Measurements from ENCODE around the gene KPNA3.

The KPNA3 gene

GRCh38 chr13:49802426-49802825 is 9.9 kb upstream of the KPNA3 start:
- no peak for DNase-seq
- intact Hi-C loops (cut with DNase I; ENCODE audit: low total_unique reads): no loop called here
- no peaks in the 10 kb centered on the region for H3K4me1 ChIP-seq
- H3K27me3 ChIP-seq: peaks cover 0 to 8% of the 10 kb centered on the region in 2 donors
- H3K4me3 ChIP-seq: no peak overlapping the region
- no peaks in the 10 kb centered on the region for H3K36me3 ChIP-seq
- TF ChIP-seq, protein P1, sequence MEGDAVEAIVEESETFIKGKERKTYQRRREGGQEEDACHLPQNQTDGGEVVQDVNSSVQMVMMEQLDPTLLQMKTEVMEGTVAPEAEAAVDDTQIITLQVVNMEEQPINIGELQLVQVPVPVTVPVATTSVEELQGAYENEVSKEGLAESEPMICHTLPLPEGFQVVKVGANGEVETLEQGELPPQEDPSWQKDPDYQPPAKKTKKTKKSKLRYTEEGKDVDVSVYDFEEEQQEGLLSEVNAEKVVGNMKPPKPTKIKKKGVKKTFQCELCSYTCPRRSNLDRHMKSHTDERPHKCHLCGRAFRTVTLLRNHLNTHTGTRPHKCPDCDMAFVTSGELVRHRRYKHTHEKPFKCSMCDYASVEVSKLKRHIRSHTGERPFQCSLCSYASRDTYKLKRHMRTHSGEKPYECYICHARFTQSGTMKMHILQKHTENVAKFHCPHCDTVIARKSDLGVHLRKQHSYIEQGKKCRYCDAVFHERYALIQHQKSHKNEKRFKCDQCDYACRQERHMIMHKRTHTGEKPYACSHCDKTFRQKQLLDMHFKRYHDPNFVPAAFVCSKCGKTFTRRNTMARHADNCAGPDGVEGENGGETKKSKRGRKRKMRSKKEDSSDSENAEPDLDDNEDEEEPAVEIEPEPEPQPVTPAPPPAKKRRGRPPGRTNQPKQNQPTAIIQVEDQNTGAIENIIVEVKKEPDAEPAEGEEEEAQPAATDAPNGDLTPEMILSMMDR (IDR thresholded peaks at IDR 0.05): no peak
- H3K27ac ChIP-seq: no peak overlapping the region
- no peaks in the 10 kb centered on the region for H3K9me3 ChIP-seq

DNA sequence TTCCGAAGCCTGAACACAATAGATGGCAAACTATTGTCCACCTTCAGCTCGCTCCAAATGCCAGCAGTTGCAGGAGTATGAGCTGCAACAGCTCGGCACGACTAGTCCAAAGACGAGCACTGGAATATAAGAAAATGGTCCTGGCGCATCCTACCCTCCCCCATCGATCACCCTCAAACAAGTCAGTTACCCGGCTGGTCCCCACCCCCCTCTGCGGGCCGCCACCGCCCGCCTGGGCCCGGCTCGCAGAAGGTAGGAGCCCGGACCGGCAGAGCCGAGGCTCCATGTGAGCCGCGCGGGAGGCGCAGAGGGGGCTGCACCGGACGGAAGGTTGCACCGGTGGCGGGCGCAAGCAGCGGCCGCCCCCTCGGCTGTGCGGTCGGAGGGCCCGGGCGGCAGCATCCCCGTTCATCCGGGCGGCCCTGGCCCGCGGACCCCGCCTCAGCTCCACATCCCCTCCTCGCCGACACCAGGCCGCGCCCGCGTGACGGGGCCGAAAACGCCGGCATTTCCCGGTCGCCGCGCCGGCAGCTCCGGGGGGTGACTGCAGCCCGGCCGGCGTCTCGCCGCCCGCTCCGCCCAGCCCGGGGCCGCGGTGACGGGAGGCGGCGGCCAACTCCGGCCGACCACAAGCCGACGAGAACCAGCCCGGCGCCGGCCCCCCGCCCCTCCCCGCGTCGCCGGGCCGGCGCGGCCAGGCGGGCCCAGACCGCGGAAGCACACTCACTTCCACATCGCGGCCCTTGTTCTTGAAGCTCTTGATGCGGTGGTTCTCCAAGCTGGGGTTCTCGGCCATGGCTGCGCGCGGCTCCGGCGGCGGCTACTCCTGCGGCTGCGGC is 552 bp downstream of the KPNA3 start:
- peaks cover 0 to 5% of the 10 kb centered on the region in 2 donors for H3K27me3 ChIP-seq
- peaks cover 0 to 32% (median 15%) of the 10 kb centered on the region in 4 donors for H3K4me1 ChIP-seq
- H3K4me3 ChIP-seq: peak overlapping the region; percentile 65 to 89
- TF ChIP-seq, protein P1 (IDR thresholded peaks at IDR 0.05): no peak
- H3K9me3 ChIP-seq: no peaks in the 10 kb centered on the region
- intact Hi-C loops (cut with DNase I; ENCODE audit: low total_unique reads): loop anchor here (5.0 to 10.0 kb wide), 3 partner anchors 100 to 333 kb away; partner anchors contain the start of genes EBPL and SPRYD7
- peak; percentile 31 to 71 for DNase-seq
- no peaks in the 10 kb centered on the region for H3K36me3 ChIP-seq
- H3K27ac ChIP-seq: peak overlapping the region; percentile 80 to 89

- intact Hi-C loops (cut with DNase I; ENCODE audit: low total_unique reads): loop anchor here (5.0 to 10.0 kb wide), 3 partner anchors 99 to 333 kb away; partner anchors contain the start of genes EBPL and SPRYD7
- no peak for DNase-seq
- Histone ChIP-seq H3K27me3 (peaks cover 0 to 5% of the 10 kb centered on the region in 2 donors), H3K9me3 (no peaks in the 10 kb centered on the region), H3K36me3 (no peaks in the 10 kb centered on the region), H3K4me3 (peak overlapping the region; percentile 65 to 89), H3K4me1 (peaks cover 0 to 32% (median 15%) of the 10 kb centered on the region in 4 donors), H3K27ac (peak overlapping the region; percentile 80 to 89)
- TF ChIP-seq, protein P1 (IDR thresholded peaks at IDR 0.05): no peak
These were observed 1.2 kb downstream of the KPNA3 start for GRCh38 chr13:49791315-49791710.

DNA sequence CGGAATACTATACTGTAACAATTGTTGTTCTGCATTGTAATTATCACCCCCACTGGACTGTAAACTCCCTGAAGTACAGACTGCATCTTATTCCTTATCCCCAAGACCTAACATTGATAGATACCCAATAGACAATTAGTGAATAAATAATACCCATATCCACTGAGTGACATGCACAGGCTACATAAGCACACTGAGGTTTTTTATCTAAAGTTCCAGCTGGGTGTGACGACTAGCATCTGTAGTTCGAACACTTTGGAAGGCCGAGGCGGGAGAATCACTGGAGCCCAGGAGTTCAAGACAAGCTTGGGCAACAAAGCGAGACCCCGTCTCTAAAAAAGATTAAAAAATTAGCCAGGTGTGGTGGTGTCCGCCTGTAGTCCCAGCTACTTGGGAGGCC is 2.5 kb downstream of the KPNA3 start:
- TF ChIP-seq, protein P1 (IDR thresholded peaks at IDR 0.05): no peak
- intact Hi-C loops (cut with DNase I; ENCODE audit: low total_unique reads): loop anchor here (5.0 to 10.0 kb wide), 3 partner anchors 98 to 335 kb away; partner anchors contain the start of genes EBPL and SPRYD7
- peaks cover 0 to 39% (median 15%) of the 10 kb centered on the region in 4 donors for H3K4me1 ChIP-seq

DNA sequence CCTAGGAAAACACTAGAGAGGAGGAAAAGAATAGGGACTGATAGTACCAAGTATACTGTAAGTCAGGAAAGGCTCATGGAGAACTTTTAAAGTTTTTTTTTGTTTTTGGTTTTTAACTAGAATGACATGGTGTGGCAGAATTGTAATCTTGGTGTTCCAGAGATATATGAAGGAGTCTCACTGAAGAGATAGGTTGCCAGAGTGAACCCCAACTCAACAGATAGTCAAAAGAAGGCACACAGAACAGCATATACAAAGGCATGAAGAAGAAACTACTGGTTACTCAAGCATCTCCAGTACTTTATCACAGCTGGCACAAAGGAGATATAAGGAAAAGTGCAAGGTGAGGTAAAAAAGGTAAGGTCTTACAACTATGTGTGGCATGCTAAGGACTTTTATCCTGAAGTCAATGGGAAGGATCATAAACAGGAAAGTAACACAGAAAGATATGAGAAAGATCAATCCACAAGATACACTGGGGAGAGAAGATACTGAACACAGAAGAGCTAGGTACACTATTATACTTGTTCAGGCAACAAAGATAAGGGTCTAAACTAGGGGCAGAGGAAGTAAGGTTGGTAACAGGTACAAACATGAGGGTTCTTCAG is 6.0 kb downstream of the KPNA3 start:
- H3K4me3 ChIP-seq: no peak overlapping the region
- no peak for DNase-seq
- H3K27me3 ChIP-seq: no peaks in the 10 kb centered on the region
- no peak overlapping the region for H3K27ac ChIP-seq
- H3K4me1 ChIP-seq: peaks cover 0 to 49% (median 14%) of the 10 kb centered on the region in 4 donors
- H3K9me3 ChIP-seq: no peaks in the 10 kb centered on the region
- TF ChIP-seq, protein P1 (IDR thresholded peaks at IDR 0.05): no peak
- intact Hi-C loops (cut with DNase I; ENCODE audit: low total_unique reads): no loop called here
- no peaks in the 10 kb centered on the region for H3K36me3 ChIP-seq

More for the DNA sequence above, 2.5 kb downstream of the KPNA3 start:
- H3K4me3 ChIP-seq: no peak overlapping the region
- no peaks in the 10 kb centered on the region for H3K27me3 ChIP-seq
- no peaks in the 10 kb centered on the region for H3K9me3 ChIP-seq
- H3K27ac ChIP-seq: no peak overlapping the region
- H3K36me3 ChIP-seq: no peaks in the 10 kb centered on the region
- no peak for DNase-seq

Measured in tibial artery (tissue), 4 donors.